ENCODE data around the gene OR4K2.
"Not testable (repeated sequence)": the region's sequence is repeated elsewhere in the genome, so short reads cannot be mapped to it uniquely, and the experiment has no call there.

Gene OR4K2

DNA sequence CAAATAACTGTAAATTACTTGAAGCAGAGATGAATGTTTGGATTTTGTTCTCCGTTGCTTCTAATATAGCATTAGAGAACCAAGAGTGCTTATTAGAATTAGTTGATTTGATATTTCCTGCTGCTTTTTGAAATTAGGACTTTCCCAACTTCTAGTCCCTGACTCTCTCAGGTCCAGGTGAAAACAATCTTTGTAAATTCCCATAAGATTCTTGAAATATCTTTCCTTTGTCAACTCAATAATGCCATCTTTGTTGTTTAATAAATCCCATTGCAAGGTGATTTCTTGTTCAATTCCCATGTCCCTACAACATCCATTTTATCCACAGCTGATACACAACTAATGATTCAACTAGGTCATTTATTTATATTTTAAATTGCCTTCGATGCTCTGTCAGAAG, at the start of gene OR4K2:
OR4K2 (plus strand) TSS at position 301 of the 400 bp plus-strand sequence. CDS start 1,126 bp downstream, outside the sequence.
- H3K9me3 ChIP-seq (ENCODE audit: insufficient read depth, low read length), result no peaks in the 10 kb centered on the region
- no peaks in the 10 kb centered on the region for H3K36me3 ChIP-seq (replicated peaks; ENCODE audit: low read depth, low read length)
- no peak within 1 kb of the TSS for H3K4me3 ChIP-seq (ENCODE audit: low read length)
- no peaks in the 10 kb centered on the region for H4K20me1 ChIP-seq (ENCODE audit: insufficient read depth, low read length)
- H3K27me3 ChIP-seq (ENCODE audit: low read depth, low read length), result peaks cover under 1% of the 10 kb centered on the region; the same call in 1 of the 2 replicates
- H3K4me2 ChIP-seq (ENCODE audit: low read length), result no peak within 1 kb of the TSS
- no peak within 1 kb of the TSS for H3K27ac ChIP-seq (ENCODE audit: low read length)
- H3K9ac ChIP-seq (ENCODE audit: low read length), result no peak within 1 kb of the TSS
- H3K4me1 ChIP-seq (ENCODE audit: low read length), result no peaks in the 10 kb centered on the region
- no peaks in the 10 kb centered on the region for H3K79me2 ChIP-seq (ENCODE audit: low read length)
- H2AFZ ChIP-seq (ENCODE audit: low read depth, low read length), result no peak within 1 kb of the TSS
- TF ChIP-seq, protein P1, sequence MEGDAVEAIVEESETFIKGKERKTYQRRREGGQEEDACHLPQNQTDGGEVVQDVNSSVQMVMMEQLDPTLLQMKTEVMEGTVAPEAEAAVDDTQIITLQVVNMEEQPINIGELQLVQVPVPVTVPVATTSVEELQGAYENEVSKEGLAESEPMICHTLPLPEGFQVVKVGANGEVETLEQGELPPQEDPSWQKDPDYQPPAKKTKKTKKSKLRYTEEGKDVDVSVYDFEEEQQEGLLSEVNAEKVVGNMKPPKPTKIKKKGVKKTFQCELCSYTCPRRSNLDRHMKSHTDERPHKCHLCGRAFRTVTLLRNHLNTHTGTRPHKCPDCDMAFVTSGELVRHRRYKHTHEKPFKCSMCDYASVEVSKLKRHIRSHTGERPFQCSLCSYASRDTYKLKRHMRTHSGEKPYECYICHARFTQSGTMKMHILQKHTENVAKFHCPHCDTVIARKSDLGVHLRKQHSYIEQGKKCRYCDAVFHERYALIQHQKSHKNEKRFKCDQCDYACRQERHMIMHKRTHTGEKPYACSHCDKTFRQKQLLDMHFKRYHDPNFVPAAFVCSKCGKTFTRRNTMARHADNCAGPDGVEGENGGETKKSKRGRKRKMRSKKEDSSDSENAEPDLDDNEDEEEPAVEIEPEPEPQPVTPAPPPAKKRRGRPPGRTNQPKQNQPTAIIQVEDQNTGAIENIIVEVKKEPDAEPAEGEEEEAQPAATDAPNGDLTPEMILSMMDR (IDR thresholded peaks at IDR 0.05; ENCODE audit: low read depth, low read length), result no peak
- TF ChIP-seq EZH2phosphoT487 (IDR thresholded peaks at IDR 0.05; ENCODE audit: low read depth), result no peak

- not testable (repeated sequence) for H3K9me3 ChIP-seq (ENCODE audit: insufficient read depth, low read length); H3K36me3 ChIP-seq (replicated peaks; ENCODE audit: low read depth, low read length); H4K20me1 ChIP-seq (ENCODE audit: insufficient read depth, low read length); H2AFZ ChIP-seq (ENCODE audit: low read depth, low read length); H3K4me2 ChIP-seq (ENCODE audit: low read length); H3K27me3 ChIP-seq (ENCODE audit: low read depth, low read length); H3K79me2 ChIP-seq (ENCODE audit: low read length); H3K4me1 ChIP-seq (ENCODE audit: low read length); H3K4me3 ChIP-seq (ENCODE audit: low read length); H3K27ac ChIP-seq (ENCODE audit: low read length); H3K9ac ChIP-seq (ENCODE audit: low read length)
These were observed 47.2 kb upstream of the OR4K2 start for GRCh38 chr14:19827626-19828244.

- Histone ChIP-seq H3K9me3 (ENCODE audit: insufficient read depth, low read length) (no peaks in the 10 kb centered on the region), H3K27ac (ENCODE audit: low read length) (no peak overlapping the region), H4K20me1 (ENCODE audit: insufficient read depth, low read length) (no peaks in the 10 kb centered on the region), H3K4me2 (ENCODE audit: low read length) (no peak overlapping the region), H3K27me3 (ENCODE audit: low read depth, low read length) (no peaks in the 10 kb centered on the region), H3K4me1 (ENCODE audit: low read length) (no peaks in the 10 kb centered on the region), H2AFZ (ENCODE audit: low read depth, low read length) (no peak overlapping the region), H3K36me3 (replicated peaks; ENCODE audit: low read depth, low read length) (no peaks in the 10 kb centered on the region), H3K9ac (ENCODE audit: low read length) (no peak overlapping the region), H3K4me3 (ENCODE audit: low read length) (no peak overlapping the region), H3K79me2 (ENCODE audit: low read length) (no peaks in the 10 kb centered on the region)
- TF ChIP-seq, protein P1 (IDR thresholded peaks at IDR 0.05; ENCODE audit: low read depth, low read length), result no peak
- no peak for TF ChIP-seq EZH2phosphoT487 (IDR thresholded peaks at IDR 0.05; ENCODE audit: low read depth)
These were observed 46.6 kb upstream of the OR4K2 start for GRCh38 chr14:19828314-19828713.

DNA sequence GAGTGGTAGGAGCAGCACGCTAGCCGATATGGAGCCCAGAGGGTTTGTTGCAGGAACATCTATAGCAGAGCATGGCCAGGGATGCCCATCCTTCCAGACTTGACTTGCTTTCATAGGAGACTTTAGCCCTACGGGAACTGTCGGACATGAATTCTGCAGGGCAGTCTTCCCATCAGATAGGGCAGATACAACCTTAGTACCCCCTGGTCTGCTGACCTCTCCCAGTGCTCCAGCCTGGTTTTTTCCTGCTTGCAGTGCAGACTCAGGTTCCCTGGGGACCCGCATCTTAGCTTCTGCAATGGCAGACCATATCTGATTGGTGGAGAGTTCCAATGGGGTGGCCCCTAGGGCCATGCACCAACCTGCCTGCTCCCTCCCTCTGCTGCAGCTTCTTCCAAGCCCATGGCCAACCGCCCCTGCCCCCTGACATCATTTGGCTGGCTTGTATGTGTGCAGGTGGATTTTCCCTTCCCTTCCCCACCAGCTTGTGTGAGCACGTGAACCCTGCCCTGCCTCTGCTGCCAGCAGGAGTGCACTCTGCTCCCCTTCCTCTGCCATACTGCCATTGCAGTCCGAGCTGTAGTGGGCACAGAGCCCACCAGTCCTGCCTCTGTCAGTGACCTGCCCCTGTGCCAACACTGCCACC, 40.6 kb upstream of the OR4K2 start:
- not testable (repeated sequence) for H4K20me1 ChIP-seq (ENCODE audit: insufficient read depth, low read length); H3K36me3 ChIP-seq (replicated peaks; ENCODE audit: low read depth, low read length); H3K4me3 ChIP-seq (ENCODE audit: low read length); H3K9ac ChIP-seq (ENCODE audit: low read length); H3K9me3 ChIP-seq (ENCODE audit: insufficient read depth, low read length); H3K79me2 ChIP-seq (ENCODE audit: low read length); H3K27me3 ChIP-seq (ENCODE audit: low read depth, low read length); H3K27ac ChIP-seq (ENCODE audit: low read length); H2AFZ ChIP-seq (ENCODE audit: low read depth, low read length); H3K4me2 ChIP-seq (ENCODE audit: low read length); H3K4me1 ChIP-seq (ENCODE audit: low read length)

DNA sequence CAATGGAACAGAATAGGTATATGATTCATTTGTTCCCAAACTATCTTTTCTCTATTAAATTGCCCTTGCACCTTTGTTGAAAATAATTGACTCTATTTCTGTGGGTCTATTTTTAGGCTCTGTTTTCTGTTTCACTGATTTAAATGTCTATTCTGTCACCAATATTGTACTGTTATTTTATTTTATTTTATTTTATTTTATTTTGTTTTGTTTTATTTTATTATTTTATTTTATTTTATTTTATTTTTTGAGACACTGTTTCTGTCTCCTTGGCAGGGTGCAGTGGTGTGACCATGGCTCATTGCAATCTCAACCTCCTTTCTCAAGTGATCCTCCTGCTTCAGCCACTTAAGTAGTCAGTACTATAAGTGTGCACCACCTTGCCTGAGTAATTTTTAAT, 36.5 kb upstream of the OR4K2 start:
- TF ChIP-seq EZH2phosphoT487 (IDR thresholded peaks at IDR 0.05; ENCODE audit: low read depth), result no peak
- TF ChIP-seq, protein P1 (IDR thresholded peaks at IDR 0.05; ENCODE audit: low read depth, low read length), result no peak

More for the DNA sequence above, 36.5 kb upstream of the OR4K2 start:
- H3K79me2 ChIP-seq (ENCODE audit: low read length), result no peaks in the 10 kb centered on the region
- no peak overlapping the region for H3K4me3 ChIP-seq (ENCODE audit: low read length)
- H3K36me3 ChIP-seq (replicated peaks; ENCODE audit: low read depth, low read length), result no peaks in the 10 kb centered on the region
- H3K4me1 ChIP-seq (ENCODE audit: low read length), result no peaks in the 10 kb centered on the region
- no peak overlapping the region for H3K9ac ChIP-seq (ENCODE audit: low read length)
- H3K4me2 ChIP-seq (ENCODE audit: low read length), result no peak overlapping the region
- no peak overlapping the region for H3K27ac ChIP-seq (ENCODE audit: low read length)
- no peaks in the 10 kb centered on the region for H3K9me3 ChIP-seq (ENCODE audit: insufficient read depth, low read length)
- H2AFZ ChIP-seq (ENCODE audit: low read depth, low read length), result no peak overlapping the region
- no peaks in the 10 kb centered on the region for H3K27me3 ChIP-seq (ENCODE audit: low read depth, low read length)
- H4K20me1 ChIP-seq (ENCODE audit: insufficient read depth, low read length), result no peaks in the 10 kb centered on the region
